OCI-LY7 (cell line): Measurements from ENCODE around the gene DPT. TPM values are rescaled to one million over a fixed set of nuclear protein-coding genes. Genes with fewer than 3 reads are reported as not detected.

Experiments used
- BruUV-seq: library from RNA; stranded (reverse); fragments of 400-500 nt; replicated peaks from 2 replicates; lab custom pipeline; 2021; lab: Mats Ljungman, UMichigan
- CTCF ChIA-PET: fragments of 300-600 bp; sonication (Branson Sonifier 250); formaldehyde crosslinking; loops from one replicate; lab custom pipeline; 2022; ENCODE audit warnings: antibody characterized with exemption; ENCODE audit not compliant: unreplicated experiment; lab: Charles Lee
- POLR2A ChIA-PET: fragments of 300-600 bp; sonication (Branson Sonifier 250); formaldehyde crosslinking; loops from one replicate; lab custom pipeline; 2022; ENCODE audit warnings: antibody characterized with exemption; lab: Charles Lee
- DNase-seq: peaks from one replicate; pipeline ENCODE4 v3.0.0-alpha.2; 2015; ENCODE audit warnings: low spot score
- H2AFZ ChIP-seq: fragments of 200-600 bp; sonication (generic), shearing (Covaris generic); 2 replicates; pipeline ENCODE4 v1.6.1; 2014; ENCODE audit warnings: mild to moderate bottlenecking, antibody characterized with exemption, low read length, moderate library complexity
- H3K27ac ChIP-seq: fragments of 200-600 bp; sonication (generic); 2 replicates; pipeline ENCODE4 v1.5.1; 2014; ENCODE audit warnings: mixed run types, low read depth, mild to moderate bottlenecking, moderate library complexity, low read length, inconsistent platforms; ENCODE audit not compliant: poor library complexity, severe bottlenecking
- H3K36me3 ChIP-seq: fragments of 200-600 bp; sonication (generic); 2 replicates; pipeline ENCODE4 v1.6.1; 2014; ENCODE audit warnings: mild to moderate bottlenecking, antibody characterized with exemption, low read length, moderate library complexity, mixed read lengths; ENCODE audit not compliant: insufficient read depth
- H3K4me1 ChIP-seq: fragments of 200-600 bp; sonication (generic); 2 replicates; pipeline ENCODE4 v1.5.1; 2014; ENCODE audit warnings: mild to moderate bottlenecking, low read length; ENCODE audit not compliant: insufficient read depth, poor library complexity, severe bottlenecking
- H3K4me2 ChIP-seq: fragments of 200-600 bp; sonication (generic); 2 replicates; pipeline ENCODE4 v1.6.1; 2014; ENCODE audit warnings: mild to moderate bottlenecking, low read length
- H3K4me3 ChIP-seq: fragments of 200-600 bp; sonication (generic); 2 replicates; pipeline ENCODE4 v1.5.1; 2014; ENCODE audit warnings: mild to moderate bottlenecking, low read depth, low read length; ENCODE audit not compliant: poor library complexity, severe bottlenecking
- H3K79me2 ChIP-seq: fragments of 200-600 bp; sonication (generic); 2 replicates; pipeline ENCODE4 v1.6.1; 2016; ENCODE audit warnings: low read depth, mild to moderate bottlenecking, low read length, moderate library complexity, mixed read lengths; ENCODE audit not compliant: insufficient read depth
- H3K9me2 ChIP-seq: fragments of 200-600 bp; sonication (generic); 2 replicates; pipeline ENCODE4 v1.6.1; 2016; ENCODE audit warnings: mild to moderate bottlenecking, low read length, mixed read lengths; ENCODE audit not compliant: insufficient read depth
- H3K9me3 ChIP-seq: fragments of 200-600 bp; sonication (generic); 2 replicates; pipeline ENCODE4 v1.6.1; 2014; ENCODE audit warnings: mild to moderate bottlenecking, mixed run types, low read length, mixed read lengths
- H4K20me1 ChIP-seq: fragments of 200-600 bp; sonication (generic); 2 replicates; pipeline ENCODE4 v1.6.1; 2014; ENCODE audit warnings: mild to moderate bottlenecking, antibody characterized with exemption, low read length, moderate library complexity, mixed read lengths; ENCODE audit not compliant: insufficient read depth
- EZH2phosphoT487 ChIP-seq: fragments of 200-600 bp; sonication (generic); IDR thresholded peaks from 2 replicates; pipeline ENCODE4 v1.6.1; 2018; ENCODE audit warnings: low read depth, borderline replicate concordance, mild to moderate bottlenecking, mixed run types, antibody characterized with exemption, low read length, moderate library complexity, mixed read lengths
- intact Hi-C: fragments of 100-400 bp; cut with micrococcal nuclease; formaldehyde crosslinking; loops from one replicate; pipeline ENCODE4 v1.10.0; 2022; ENCODE audit not compliant: unreplicated experiment
- total RNA-seq, 2 experiments: library from RNA; depleted of rRNA in 1 of 2; stranded (reverse); fragments of >200 nt in 1 of 2; shearing (Covaris generic) in 1 of 2; gene quantifications; 2 replicates each; pipeline ENCODE4 v1.2.3, GENCODE V29; 2014 to 2022
- TF ChIP-seq, protein P1 (sequence below): fragments of 200-600 bp; sonication (generic); conservative IDR thresholded peaks from 2 replicates; pipeline ENCODE4 v1.5.1; 2014; ENCODE audit warnings: mild to moderate bottlenecking, antibody characterized with exemption, low read length, moderate library complexity, mixed read lengths

DPT gene
- total RNA-seq, 2 experiments from 2014 or later = not detected

- POLR2A ChIA-PET = interaction anchor here (0.7 kb wide), 1 partner anchor 371 kb away, joined by 5 read pairs; no protein-coding TSS in a partner anchor
- Histone ChIP-seq H3K4me2 (no peak overlapping the region), H3K27ac (no peak overlapping the region), H3K4me3 (no peak overlapping the region), H2AFZ (no peak overlapping the region), H3K9me2 (no peaks in the 10 kb centered on the region), H3K79me2 (no peaks in the 10 kb centered on the region), H3K9me3 (no peaks in the 10 kb centered on the region), H3K4me1 (no peaks in the 10 kb centered on the region), H3K36me3 (no peaks in the 10 kb centered on the region), H4K20me1 (no peaks in the 10 kb centered on the region)
- TF ChIP-seq EZH2phosphoT487 = no peak
- TF ChIP-seq, protein P1, sequence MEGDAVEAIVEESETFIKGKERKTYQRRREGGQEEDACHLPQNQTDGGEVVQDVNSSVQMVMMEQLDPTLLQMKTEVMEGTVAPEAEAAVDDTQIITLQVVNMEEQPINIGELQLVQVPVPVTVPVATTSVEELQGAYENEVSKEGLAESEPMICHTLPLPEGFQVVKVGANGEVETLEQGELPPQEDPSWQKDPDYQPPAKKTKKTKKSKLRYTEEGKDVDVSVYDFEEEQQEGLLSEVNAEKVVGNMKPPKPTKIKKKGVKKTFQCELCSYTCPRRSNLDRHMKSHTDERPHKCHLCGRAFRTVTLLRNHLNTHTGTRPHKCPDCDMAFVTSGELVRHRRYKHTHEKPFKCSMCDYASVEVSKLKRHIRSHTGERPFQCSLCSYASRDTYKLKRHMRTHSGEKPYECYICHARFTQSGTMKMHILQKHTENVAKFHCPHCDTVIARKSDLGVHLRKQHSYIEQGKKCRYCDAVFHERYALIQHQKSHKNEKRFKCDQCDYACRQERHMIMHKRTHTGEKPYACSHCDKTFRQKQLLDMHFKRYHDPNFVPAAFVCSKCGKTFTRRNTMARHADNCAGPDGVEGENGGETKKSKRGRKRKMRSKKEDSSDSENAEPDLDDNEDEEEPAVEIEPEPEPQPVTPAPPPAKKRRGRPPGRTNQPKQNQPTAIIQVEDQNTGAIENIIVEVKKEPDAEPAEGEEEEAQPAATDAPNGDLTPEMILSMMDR = no peak
- no peak for DNase-seq
- CTCF ChIA-PET = no interaction called here
- intact Hi-C loops = no loop called here
- BruUV-seq = no TSS peak
Measured at GRCh38 chr1:168706391-168706992, 22.5 kb downstream of the DPT start.

DNA sequence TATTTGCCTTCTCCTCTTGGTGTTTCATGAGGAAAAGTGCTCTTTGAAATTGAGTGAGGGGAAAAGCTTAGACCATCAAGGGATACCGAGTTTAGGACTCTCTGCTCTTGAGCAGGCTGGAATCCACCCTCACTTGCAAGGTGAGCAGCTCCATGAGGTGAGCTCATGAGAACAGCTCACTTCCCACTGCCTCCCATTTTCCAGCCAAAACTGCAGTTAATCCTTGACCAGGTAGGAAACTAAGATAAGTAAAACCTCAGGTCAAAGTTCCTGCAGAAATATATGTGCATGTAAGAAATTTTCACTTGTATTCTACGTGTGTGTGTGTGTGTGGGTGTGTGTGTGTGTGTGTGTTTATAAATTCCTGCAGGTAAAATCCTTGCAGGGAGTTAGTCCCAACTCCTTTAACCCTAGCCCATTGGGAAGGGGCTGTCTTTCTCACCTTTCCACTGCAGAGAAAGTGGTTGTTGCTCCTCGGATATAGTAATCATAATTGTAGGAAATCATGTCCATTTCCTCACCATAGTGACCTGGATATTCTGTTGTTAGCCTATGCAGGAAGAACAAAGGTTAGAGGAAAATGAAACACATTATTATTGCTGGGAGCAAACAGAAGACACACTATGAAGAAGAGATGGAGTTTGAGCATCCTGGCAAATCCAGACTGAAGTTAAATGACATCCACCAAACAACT lies 28.3 kb downstream of the DPT start:
- TF ChIP-seq EZH2phosphoT487 = no peak
- TF ChIP-seq, protein P1 = no peak
- ChIA-PET POLR2A (no interaction called here), CTCF (no interaction called here)
- no TSS peak for BruUV-seq
- Histone ChIP-seq H3K36me3 (no peaks in the 10 kb centered on the region), H3K4me1 (no peaks in the 10 kb centered on the region), H4K20me1 (no peaks in the 10 kb centered on the region), H3K9me2 (no peaks in the 10 kb centered on the region), H2AFZ (no peak overlapping the region), H3K9me3 (no peaks in the 10 kb centered on the region), H3K4me2 (no peak overlapping the region), H3K79me2 (no peaks in the 10 kb centered on the region), H3K27ac (no peak overlapping the region), H3K4me3 (no peak overlapping the region)
- intact Hi-C loops = no loop called here
- no peak for DNase-seq

DNA sequence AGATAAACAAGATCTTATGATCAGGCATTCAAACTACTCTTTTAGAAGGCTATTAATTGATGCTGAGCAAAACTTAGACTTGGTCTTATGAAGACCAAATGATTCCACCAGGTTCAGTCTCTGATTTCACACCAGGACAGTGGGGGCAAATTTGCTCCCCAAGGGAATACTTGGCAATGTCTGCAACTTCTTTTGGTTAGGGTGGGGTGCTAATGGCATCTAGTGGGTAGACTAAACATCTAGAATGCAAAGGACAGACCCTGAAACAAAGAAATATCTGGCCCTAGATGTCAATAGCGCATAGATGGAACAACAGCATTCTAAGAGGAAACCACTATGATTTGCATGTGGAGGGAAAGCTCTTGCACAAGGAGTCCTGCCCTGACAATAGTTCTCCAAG lies 30.6 kb downstream of the DPT start:
- H3K36me3 ChIP-seq = no peaks in the 10 kb centered on the region
- no peak overlapping the region for H3K27ac ChIP-seq
- no peak for DNase-seq
- ChIA-PET CTCF (no interaction called here), POLR2A (interaction anchor here (0.6 to 0.9 kb wide), 2 partner anchors 114 to 626 kb away, joined by 3 to 6 read pairs; no protein-coding TSS in a partner anchor)
- intact Hi-C loops = no loop called here
- BruUV-seq = no TSS peak
- TF ChIP-seq EZH2phosphoT487 = no peak
- TF ChIP-seq, protein P1 = no peak
- H2AFZ ChIP-seq = no peak overlapping the region
- H3K9me2 ChIP-seq = no peaks in the 10 kb centered on the region
- no peaks in the 10 kb centered on the region for H3K4me1 ChIP-seq
- H3K4me3 ChIP-seq = no peak overlapping the region
- no peaks in the 10 kb centered on the region for H4K20me1 ChIP-seq
- H3K9me3 ChIP-seq = no peaks in the 10 kb centered on the region
- H3K4me2 ChIP-seq = no peak overlapping the region
- no peaks in the 10 kb centered on the region for H3K79me2 ChIP-seq
